22Rv1 (cell line): ENCODE data around the gene TBX15.

Experiments
- H3K27ac ChIP-seq: fragments of 450-650 bp; 2 replicates; pipeline ENCODE4 v1.5.1; 2017
- ZFX ChIP-seq: fragments of 450-650 bp; IDR thresholded peaks from 2 replicates; pipeline ENCODE4 v1.6.1; 2017; ENCODE audit warnings: antibody characterized with exemption, borderline replicate concordance
- TF ChIP-seq, protein P1 (sequence below): fragments of 450-650 bp; IDR thresholded peaks from 2 replicates; pipeline ENCODE4 v1.5.1; 2017; ENCODE audit warnings: mild to moderate bottlenecking

Gene TBX15

DNA sequence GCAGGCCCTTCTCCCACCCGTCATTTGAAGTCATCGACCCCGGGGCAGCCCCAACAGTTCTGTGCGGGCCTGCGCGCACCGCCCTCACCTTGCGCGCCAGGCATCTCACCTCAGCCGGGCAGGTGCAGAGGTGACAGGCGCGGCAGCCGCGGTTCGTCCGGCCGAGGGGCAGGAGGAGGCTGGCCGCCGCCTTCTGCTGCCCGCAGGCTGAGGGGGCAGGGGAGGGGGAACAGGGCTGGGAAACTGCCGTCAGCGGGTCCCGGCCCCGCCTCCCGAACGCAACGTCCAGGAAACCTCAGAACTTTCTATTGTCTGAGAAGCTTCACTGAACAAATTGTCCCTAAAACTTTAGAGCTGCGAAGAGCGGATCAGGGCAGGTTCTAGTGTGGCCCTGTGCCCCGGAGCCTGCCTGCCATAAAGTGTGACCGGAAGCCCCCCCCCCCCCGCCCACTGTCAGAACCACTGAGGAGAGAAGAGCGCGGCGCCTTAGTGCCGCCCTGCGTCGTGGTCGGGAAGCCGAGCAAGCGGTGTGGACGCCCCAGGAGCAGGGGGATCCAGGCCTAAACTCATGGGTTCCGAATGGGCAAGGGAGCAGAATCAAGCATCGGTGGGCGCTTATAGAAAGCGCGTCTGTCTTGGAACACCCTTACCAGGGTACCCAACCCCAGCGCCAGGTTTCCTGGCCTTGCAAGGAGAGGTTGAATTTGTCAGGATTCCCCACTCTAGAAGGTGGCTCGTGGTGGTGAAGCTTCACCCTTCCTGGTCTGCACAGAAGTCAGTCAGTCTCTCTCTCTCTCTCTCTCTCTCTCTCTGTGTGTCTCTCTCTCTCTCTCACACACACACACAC is 13.3 kb upstream of the TBX15 start:
- H3K27ac ChIP-seq: no peak overlapping the region
- TF ChIP-seq, protein P1, sequence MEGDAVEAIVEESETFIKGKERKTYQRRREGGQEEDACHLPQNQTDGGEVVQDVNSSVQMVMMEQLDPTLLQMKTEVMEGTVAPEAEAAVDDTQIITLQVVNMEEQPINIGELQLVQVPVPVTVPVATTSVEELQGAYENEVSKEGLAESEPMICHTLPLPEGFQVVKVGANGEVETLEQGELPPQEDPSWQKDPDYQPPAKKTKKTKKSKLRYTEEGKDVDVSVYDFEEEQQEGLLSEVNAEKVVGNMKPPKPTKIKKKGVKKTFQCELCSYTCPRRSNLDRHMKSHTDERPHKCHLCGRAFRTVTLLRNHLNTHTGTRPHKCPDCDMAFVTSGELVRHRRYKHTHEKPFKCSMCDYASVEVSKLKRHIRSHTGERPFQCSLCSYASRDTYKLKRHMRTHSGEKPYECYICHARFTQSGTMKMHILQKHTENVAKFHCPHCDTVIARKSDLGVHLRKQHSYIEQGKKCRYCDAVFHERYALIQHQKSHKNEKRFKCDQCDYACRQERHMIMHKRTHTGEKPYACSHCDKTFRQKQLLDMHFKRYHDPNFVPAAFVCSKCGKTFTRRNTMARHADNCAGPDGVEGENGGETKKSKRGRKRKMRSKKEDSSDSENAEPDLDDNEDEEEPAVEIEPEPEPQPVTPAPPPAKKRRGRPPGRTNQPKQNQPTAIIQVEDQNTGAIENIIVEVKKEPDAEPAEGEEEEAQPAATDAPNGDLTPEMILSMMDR: no peak
- TF ChIP-seq ZFX: no peak

GRCh38 chr1:119000371-119001180 is 12.4 kb upstream of the TBX15 start:
- TF ChIP-seq ZFX: no peak
- TF ChIP-seq, protein P1: no peak
- no peak overlapping the region for H3K27ac ChIP-seq

DNA sequence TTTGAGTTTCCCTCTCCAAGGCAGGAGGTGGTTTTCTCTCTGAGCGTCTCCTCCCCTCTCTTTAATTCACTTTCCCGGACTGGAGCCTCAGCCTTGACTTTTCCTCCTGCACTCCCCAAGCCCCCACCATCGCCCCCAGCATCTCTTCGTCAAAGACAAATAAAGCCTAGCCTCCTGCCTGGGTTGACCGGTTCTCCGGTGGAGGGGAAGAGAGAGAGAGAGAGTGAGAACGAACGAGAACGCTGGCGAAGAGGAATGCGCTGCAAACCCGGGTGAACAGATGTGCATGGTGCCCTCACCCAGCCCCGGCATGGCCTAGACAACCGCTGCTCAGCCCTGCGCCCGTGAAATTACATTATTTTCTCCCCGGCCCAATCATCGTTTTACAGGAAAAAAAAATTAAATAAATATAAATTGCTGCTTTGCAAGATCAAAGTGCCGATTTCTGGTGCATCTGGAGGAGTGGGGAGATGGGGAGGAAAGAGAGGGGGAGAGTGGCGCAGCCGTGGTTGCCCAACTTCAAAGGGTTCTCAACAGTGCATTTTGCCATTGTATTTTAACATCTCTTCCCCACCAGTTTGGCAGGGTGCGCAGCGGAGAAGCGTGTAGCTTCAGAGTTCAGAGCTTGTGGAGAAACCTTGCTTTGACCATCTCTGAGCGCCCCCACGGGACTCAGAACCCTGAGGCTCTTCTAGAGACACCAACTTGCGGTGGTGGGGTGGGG is 11.4 kb upstream of the TBX15 start:
- TF ChIP-seq ZFX: no peak
- TF ChIP-seq, protein P1: no peak
- H3K27ac ChIP-seq: no peak overlapping the region

GRCh38 chr1:118998171-118998570 is 10.0 kb upstream of the TBX15 start:
- H3K27ac ChIP-seq: no peak overlapping the region
- TF ChIP-seq ZFX: no peak
- TF ChIP-seq, protein P1: no peak

DNA sequence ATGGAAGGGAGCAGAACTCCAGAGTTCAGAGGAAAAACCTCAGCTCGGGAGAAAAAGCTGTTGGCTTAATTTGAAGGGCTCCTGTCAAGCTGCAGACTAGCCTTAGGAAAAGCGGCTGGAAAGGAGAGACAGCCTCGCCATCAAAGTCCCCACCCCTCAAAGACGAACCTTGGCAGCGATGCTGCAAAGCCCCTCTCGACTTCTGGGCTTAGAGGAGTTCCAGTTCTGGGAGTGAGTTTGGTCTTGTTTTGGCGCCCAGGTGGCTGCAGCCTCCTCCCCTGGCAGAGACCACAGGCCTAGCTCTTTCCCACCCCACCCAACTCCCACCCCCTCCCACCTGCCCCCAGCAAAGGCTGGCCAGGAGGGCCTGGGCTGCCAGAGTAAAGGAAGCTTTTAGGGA is 9.1 kb upstream of the TBX15 start:
- TF ChIP-seq, protein P1: no peak
- TF ChIP-seq ZFX: no peak
- no peak overlapping the region for H3K27ac ChIP-seq

GRCh38 chr1:118995312-118996016 is 7.3 kb upstream of the TBX15 start:
- TF ChIP-seq, protein P1: no peak
- TF ChIP-seq ZFX: no peak
- no peak overlapping the region for H3K27ac ChIP-seq
